GM21390 (cell line): ENCODE results near the gene CAMK1D.

Experiments
- ATAC-seq: cut with Tn5 transposase; IDR thresholded peaks from one replicate; pipeline ENCODE4 v1.9.1; 2021; ENCODE audit not compliant: unreplicated experiment

The CAMK1D gene

DNA sequence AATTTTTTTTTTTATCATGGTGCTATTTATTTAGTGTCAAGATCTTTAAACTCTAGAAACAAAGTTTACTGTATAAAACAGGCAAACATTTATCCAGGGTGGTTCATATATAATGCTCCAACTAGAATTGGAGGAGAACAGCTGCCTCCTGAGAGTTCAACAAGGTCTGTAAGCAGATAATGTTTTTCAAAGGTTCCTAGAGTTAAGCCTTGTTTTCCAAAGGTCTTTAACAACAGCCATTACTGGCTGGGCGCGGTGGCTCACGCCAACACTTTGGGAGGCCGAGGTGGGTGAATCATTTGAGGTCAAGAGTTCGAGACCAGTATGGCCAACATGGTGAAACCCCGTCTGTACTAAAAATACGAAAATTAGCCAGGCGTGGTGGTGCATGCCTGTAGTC is 335.4 kb downstream of the CAMK1D start:
- no peak for ATAC-seq

- ATAC-seq: no peak
These were observed 336.1 kb downstream of the CAMK1D start for GRCh38 chr10:12685261-12686058.

DNA sequence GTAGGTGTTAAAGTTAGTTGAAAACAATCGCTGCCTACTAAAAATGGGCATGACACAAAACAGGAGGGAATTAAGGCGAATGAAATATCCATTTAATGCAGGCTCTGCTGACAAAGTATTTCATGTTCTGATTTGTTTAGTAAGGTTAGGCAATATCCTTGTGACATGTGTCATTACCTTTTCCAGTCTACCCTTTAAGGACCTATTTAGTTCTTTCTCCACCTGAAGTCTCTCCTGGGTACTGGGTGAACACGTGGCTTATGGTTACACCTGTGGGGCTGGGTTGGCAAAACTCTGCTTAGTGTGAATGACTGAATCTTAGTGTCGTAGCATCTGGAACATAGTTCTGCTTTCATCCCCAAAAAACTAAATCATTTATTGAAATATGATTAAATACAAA is 338.6 kb downstream of the CAMK1D start:
- ATAC-seq: no peak

GRCh38 chr10:12689893-12690292 is 340.5 kb downstream of the CAMK1D start:
- ATAC-seq: no peak

DNA sequence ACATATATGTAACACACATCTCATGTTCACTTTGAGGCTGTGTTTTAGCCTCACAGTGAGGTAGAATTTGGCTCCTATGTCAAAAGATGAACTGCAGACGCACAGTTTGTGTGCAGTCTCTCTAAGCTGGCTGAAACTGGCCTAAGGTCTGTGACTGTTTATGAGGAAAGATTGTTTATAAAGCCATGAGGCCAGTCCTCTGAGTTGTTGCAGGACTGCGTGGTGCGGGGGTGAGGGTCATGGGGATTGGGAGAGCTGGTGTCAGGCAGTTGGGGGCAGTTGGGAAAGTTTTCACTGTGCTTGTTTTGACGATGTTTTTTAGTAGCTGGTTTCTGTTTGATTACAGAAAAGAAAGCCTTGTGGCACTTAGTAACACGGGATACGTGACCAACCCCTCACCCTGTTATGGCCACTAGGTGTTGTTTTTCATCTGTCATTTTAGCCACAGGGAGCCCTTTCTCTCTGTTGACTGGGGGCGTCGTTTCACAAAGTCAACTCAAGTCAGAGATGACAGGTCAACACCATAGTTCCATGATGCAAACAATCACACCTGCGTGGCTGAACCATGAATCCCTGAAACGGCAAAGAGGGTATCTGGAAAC is 341.3 kb downstream of the CAMK1D start:
- ATAC-seq: no peak

- ATAC-seq: no peak
These were observed 342.2 kb downstream of the CAMK1D start for GRCh38 chr10:12691596-12691995.

GRCh38 chr10:12697764-12698163 is 348.4 kb downstream of the CAMK1D start:
- ATAC-seq: no peak

DNA sequence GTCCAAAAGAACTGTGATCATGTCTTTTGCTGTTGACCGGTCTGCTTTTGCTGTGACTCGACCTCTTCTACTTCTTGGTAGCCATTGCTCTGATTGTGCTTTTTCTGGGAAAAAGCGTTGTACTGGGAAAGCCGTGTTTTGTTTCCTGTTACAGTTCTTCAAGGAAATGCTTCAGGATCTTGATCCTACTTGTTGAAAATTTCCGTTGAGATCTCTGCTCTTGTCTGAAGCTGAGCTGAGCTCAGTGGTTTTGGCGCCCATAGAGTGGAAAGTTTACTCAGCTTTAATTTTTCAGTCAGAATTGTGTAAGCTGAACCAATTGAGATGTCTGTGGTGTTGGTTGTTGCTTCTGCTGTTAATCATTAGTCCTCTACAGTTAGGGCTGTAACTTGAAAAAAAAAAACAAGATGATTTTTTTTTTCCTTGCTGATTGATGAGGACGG is 349.9 kb downstream of the CAMK1D start:
- ATAC-seq: no peak

DNA sequence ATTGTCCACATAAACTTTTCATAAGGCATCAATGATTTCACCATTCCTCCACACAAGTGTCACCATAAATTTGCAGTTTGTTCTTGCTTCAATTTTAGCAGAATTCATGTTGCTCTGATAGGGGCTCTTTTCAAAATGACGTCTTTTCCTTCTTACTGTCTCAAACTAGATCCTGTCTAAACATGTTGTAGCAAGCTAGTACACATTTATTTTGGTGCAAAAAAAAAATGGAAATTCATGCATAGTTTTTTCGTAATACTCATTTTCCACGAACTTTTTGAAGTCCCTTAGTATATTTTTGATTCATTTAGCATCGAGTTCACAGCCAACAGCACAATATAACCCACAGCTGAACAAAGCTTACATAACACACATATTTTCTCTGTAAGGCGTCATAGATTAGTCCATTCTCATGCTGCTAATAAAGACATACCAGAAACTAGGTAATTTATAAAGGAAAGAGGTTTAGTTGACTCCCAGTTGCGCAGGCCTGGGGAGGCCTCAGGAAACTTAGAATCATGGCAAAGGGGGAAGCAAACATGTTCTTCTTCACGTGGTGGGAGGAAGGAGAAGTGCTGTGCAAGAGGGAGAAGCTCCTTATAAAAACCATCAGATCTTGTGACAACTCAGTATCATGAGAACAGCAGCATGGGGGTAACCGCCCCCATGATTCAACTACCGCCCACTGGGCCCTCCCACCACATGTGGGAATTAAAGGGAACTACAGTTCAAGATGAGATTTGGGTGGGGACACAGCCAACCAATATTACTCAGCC is 350.6 kb downstream of the CAMK1D start:
- ATAC-seq: no peak

GRCh38 chr10:12700557-12700874 is 351.2 kb downstream of the CAMK1D start:
- no peak for ATAC-seq

DNA sequence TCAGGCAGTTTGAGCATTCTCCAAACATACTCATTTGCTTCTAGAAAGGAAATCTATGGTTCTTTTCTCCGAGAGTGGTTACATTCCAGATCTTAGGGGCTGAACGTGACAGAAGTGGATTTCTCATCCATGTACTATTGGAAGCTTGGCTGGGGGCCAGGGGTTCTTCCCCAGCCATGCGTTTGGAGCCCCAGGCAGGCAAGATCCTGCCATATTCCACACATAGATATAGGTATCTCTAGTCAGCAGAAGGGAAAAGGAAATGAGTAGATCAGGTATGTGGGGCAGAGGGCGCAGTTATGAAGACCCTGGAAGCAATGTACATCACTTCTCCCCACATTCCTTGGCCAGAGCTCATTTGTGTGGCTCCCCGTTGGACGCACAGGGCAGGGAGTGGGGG is 352.3 kb downstream of the CAMK1D start:
- no peak for ATAC-seq

- no peak for ATAC-seq
These were observed 352.9 kb downstream of the CAMK1D start for GRCh38 chr10:12702215-12702770.

GRCh38 chr10:12703126-12703525 is 353.8 kb downstream of the CAMK1D start:
- no peak for ATAC-seq

- ATAC-seq: no peak
These were observed 354.5 kb downstream of the CAMK1D start for GRCh38 chr10:12703813-12704212.

GRCh38 chr10:12704488-12704887 is 355.1 kb downstream of the CAMK1D start:
- ATAC-seq: no peak

- no peak for ATAC-seq
These were observed 356.6 kb downstream of the CAMK1D start for GRCh38 chr10:12705943-12706342.

- no peak for ATAC-seq
These were observed 358.3 kb downstream of the CAMK1D start for GRCh38 chr10:12707461-12708185.

DNA sequence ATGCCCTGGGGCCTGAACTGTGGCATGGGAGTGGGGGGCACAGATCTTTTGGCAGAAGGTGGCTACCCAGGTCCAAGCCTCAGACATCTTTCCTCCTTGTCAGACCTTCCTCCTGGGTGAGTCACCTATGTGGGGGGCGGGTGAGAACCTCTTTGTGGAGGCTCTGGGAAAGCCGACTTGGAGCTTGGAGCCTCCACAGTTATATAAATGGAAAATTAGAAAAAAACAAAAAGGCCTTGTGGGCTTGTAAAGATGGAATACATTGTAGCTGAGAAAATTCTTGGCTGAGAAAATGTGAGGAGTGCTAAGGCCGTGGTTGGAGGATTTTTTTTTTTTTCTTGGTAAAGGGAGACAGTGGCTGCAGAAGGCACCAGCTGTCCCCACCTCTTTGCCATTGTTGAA is 359.7 kb downstream of the CAMK1D start:
- no peak for ATAC-seq

DNA sequence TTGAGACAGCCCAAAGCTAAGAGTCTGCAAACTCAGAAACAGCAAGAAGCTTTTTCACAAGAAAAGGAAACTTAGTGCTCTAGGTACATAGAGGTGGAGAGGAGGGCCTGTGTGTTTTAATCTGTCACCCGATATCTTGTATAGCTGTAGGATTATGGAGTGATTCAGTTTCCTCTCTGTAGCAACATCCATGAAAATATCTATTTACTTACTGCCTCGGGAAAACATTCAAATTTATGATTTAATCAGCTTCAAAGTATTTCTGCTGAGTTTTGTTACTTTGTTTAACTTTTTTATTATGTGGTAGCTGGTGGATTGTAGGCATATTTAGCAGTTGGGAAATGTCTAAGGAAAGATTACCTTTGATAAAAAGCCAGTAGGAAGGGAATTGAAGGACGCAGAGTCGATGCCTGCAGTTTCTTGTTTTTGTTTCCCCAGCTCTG is 360.2 kb downstream of the CAMK1D start:
- no peak for ATAC-seq

- no peak for ATAC-seq
These were observed 360.8 kb downstream of the CAMK1D start for GRCh38 chr10:12710157-12710556.
